H1 (cell line): ENCODE results near the gene XAB2. TPM values are rescaled to one million over a fixed set of nuclear protein-coding genes. Genes with fewer than 3 reads are reported as not detected.

Experiments used
- CTCF ChIA-PET: fragments of 300-600 bp; sonication (Branson Sonifier 250); formaldehyde crosslinking; loops from one replicate; lab custom pipeline; 2021; ENCODE audit not compliant: partially characterized antibody; lab: Charles Lee
- POLR2A ChIA-PET: fragments of 300-600 bp; sonication (Branson Sonifier 250); formaldehyde crosslinking; loops from one replicate; lab custom pipeline; 2021; ENCODE audit warnings: inconsistent platforms; ENCODE audit not compliant: partially characterized antibody; lab: Charles Lee
- DNase-seq, 2 experiments: peaks; one replicate each; pipeline versions ENCODE4 v3.0.0 to v3.0.0-alpha.2; 2010 to 2022; ENCODE audit warnings: low spot score in 2 of 2, low read depth in 1 of 2, mixed read lengths in 1 of 2
- FAIRE-seq: peaks from 2 replicates; lab custom pipeline; 2011; peaks lifted over from hg19 to GRCh38; lab: Jason Lieb, UNC
- H2AFZ ChIP-seq: 2 replicates; pipeline ENCODE4 v1.8.1; 2012; ENCODE audit warnings: low read length, inconsistent platforms
- H2AK5ac ChIP-seq: 2 replicates; pipeline ENCODE4 v1.6.1; 2013; ENCODE audit warnings: low read depth, low read length
- H2BK120ac ChIP-seq: replicated peaks from 2 replicates; pipeline ENCODE3; 2013; ENCODE audit warnings: low read depth, low read length, inconsistent platforms
- H2BK12ac ChIP-seq: 2 replicates; pipeline ENCODE4 v1.6.1; 2013; ENCODE audit warnings: low read depth, low read length
- H2BK15ac ChIP-seq: 2 replicates; pipeline ENCODE4 v1.6.1; 2013; ENCODE audit warnings: low read length
- H2BK20ac ChIP-seq: 2 replicates; pipeline ENCODE4 v1.6.1; 2013; ENCODE audit warnings: low read length
- H2BK5ac ChIP-seq: 2 replicates; pipeline ENCODE4 v1.6.1; 2013; ENCODE audit warnings: low read depth, low read length
- H3K14ac ChIP-seq: 2 replicates; pipeline ENCODE4 v1.6.1; 2013; ENCODE audit warnings: inconsistent platforms; ENCODE audit not compliant: insufficient read length
- H3K18ac ChIP-seq: 2 replicates; pipeline ENCODE4 v1.6.1; 2013; ENCODE audit warnings: low read length; ENCODE audit errors: extremely low read depth
- H3K23ac ChIP-seq: 2 replicates; pipeline ENCODE4 v1.6.1; 2013; ENCODE audit warnings: inconsistent platforms; ENCODE audit not compliant: insufficient read length
- H3K23me2 ChIP-seq: 2 replicates; pipeline ENCODE4 v1.6.1; 2013; ENCODE audit warnings: low read depth, low read length
- H3K27ac ChIP-seq: 2 replicates; pipeline ENCODE4 v1.6.1; 2011; ENCODE audit warnings: low read depth, low read length, inconsistent platforms
- H3K27me3 ChIP-seq, 4 experiments: replicated peaks in 1 of 4; 1 replicate in 1 of 4; 2 replicates in 3 of 4; pipeline versions ENCODE4 v1.6.1 to v1.8.1; 2011 to 2013; ENCODE audit warnings: low read length in 3 of 4, mild to moderate bottlenecking in 3 of 4, inconsistent platforms in 2 of 4, mixed read lengths in 2 of 4, moderate library complexity in 1 of 4; ENCODE audit not compliant: control insufficient read depth in 3 of 4, insufficient read depth in 3 of 4; ENCODE audit errors: extremely low read depth in 1 of 4
- H3K36me3 ChIP-seq, 4 experiments: 2 replicates each; pipeline versions ENCODE4 v1.6.1 to v1.8.1; 2011 to 2013; ENCODE audit warnings: mild to moderate bottlenecking in 4 of 4, low read length in 3 of 4, moderate library complexity in 2 of 4, control low read depth in 1 of 4, inconsistent platforms in 1 of 4; ENCODE audit not compliant: insufficient read depth in 4 of 4, control insufficient read depth in 2 of 4
- H3K4ac ChIP-seq: replicated peaks from 2 replicates; pipeline ENCODE3; 2013; ENCODE audit warnings: low read length, low read depth, mixed read lengths, inconsistent platforms; ENCODE audit not compliant: insufficient read length
- H3K4me1 ChIP-seq, 4 experiments: replicated peaks in 1 of 4; 1 replicate in 1 of 4; 2 replicates in 3 of 4; pipeline versions ENCODE4 v1.6.1 to v1.8.1; 2011 to 2013; ENCODE audit warnings: low read length in 3 of 4, inconsistent platforms in 2 of 4, mixed read lengths in 1 of 4; ENCODE audit not compliant: insufficient read depth in 4 of 4, control insufficient read depth in 3 of 4
- H3K4me2 ChIP-seq, 2 experiments: 2 replicates each; pipeline versions ENCODE4 v1.6.1 to v1.8.1; 2011 to 2013; ENCODE audit warnings: low read depth in 2 of 2, low read length in 2 of 2, control low read depth in 1 of 2, inconsistent platforms in 1 of 2, mild to moderate bottlenecking in 1 of 2; ENCODE audit not compliant: insufficient read depth in 1 of 2
- H3K4me3 ChIP-seq, 4 experiments: fragments of 200-600, 300-600 bp in 1 of 4; sonication (generic), shearing (Covaris generic), sonication (Bioruptor Twin) in 1 of 4; 2 replicates each; pipeline versions ENCODE4 v1.5.1 to v1.8.1; 2011 to 2016; ENCODE audit warnings: low read length in 4 of 4, low read depth in 3 of 4, control low read depth in 2 of 4, inconsistent platforms in 2 of 4, mild to moderate bottlenecking in 2 of 4, mixed read lengths in 1 of 4, moderate library complexity in 1 of 4; ENCODE audit not compliant: insufficient read depth in 2 of 4; ENCODE audit errors: extremely low read depth in 1 of 4
- H3K56ac ChIP-seq: replicated peaks from 2 replicates; pipeline ENCODE3; 2013; ENCODE audit warnings: low read depth, mild to moderate bottlenecking, mixed read lengths, low read length, inconsistent platforms; ENCODE audit not compliant: insufficient read length
- H3K79me1 ChIP-seq: 2 replicates; pipeline ENCODE4 v1.6.1; 2013; ENCODE audit warnings: low read depth, low read length, control low read depth
- H3K79me2 ChIP-seq, 2 experiments: 2 replicates each; pipeline versions ENCODE4 v1.6.1 to v1.8.1; 2012 to 2013; ENCODE audit warnings: low read length in 2 of 2, mild to moderate bottlenecking in 2 of 2, inconsistent platforms in 1 of 2; ENCODE audit not compliant: insufficient read depth in 2 of 2, control insufficient read depth in 1 of 2
- H3K9ac ChIP-seq, 4 experiments: replicated peaks in 1 of 4; 1 replicate in 1 of 4; 2 replicates in 3 of 4; pipeline versions ENCODE4 v1.6.1 to v1.8.1; 2011 to 2013; ENCODE audit warnings: low read depth in 3 of 4, low read length in 3 of 4, control low read depth in 2 of 4, mild to moderate bottlenecking in 2 of 4, moderate library complexity in 2 of 4, inconsistent platforms in 1 of 4; ENCODE audit errors: extremely low read depth in 1 of 4
- H3K9me3 ChIP-seq, 2 experiments: 2 replicates each; pipeline versions ENCODE4 v1.6.1 to v1.8.1; 2012 to 2013; ENCODE audit warnings: mild to moderate bottlenecking in 2 of 2, moderate library complexity in 2 of 2, control low read depth in 1 of 2, inconsistent platforms in 1 of 2, low read depth in 1 of 2, low read length in 1 of 2, mixed read lengths in 1 of 2; ENCODE audit not compliant: insufficient read depth in 2 of 2
- H4K20me1 ChIP-seq, 2 experiments: replicated peaks in 1 of 2; 2 replicates each; pipeline versions ENCODE3 to v1.8.1; 2011 to 2013; ENCODE audit warnings: inconsistent platforms in 2 of 2, low read length in 2 of 2, mild to moderate bottlenecking in 1 of 2; ENCODE audit not compliant: insufficient read depth in 2 of 2, control insufficient read depth in 1 of 2
- H4K5ac ChIP-seq: 2 replicates; pipeline ENCODE4 v1.6.1; 2013; ENCODE audit warnings: low read length, low read depth, mixed read lengths, inconsistent platforms; ENCODE audit not compliant: insufficient read length
- H4K8ac ChIP-seq: 2 replicates; pipeline ENCODE4 v1.8.0; 2013; ENCODE audit warnings: mild to moderate bottlenecking, moderate library complexity, low read length, inconsistent platforms; ENCODE audit not compliant: insufficient read depth; ENCODE audit errors: extremely low read depth
- H4K91ac ChIP-seq: replicated peaks from 2 replicates; pipeline ENCODE3; 2013; ENCODE audit warnings: low read length, mixed read lengths, inconsistent platforms; ENCODE audit not compliant: insufficient read length
- EP300 ChIP-seq, 2 experiments: IDR thresholded peaks; 1 replicate in 1 of 2; 2 replicates in 1 of 2; pipeline ENCODE4 v1.6.1; 2011 to 2012; ENCODE audit warnings: low read depth in 2 of 2, low read length in 2 of 2, mild to moderate bottlenecking in 2 of 2, borderline replicate concordance in 1 of 2, inconsistent platforms in 1 of 2, moderate library complexity in 1 of 2
- FOSL1 ChIP-seq: IDR thresholded peaks from 2 replicates; pipeline ENCODE4 v1.6.1; 2011; ENCODE audit warnings: mild to moderate bottlenecking, low read depth, low read length, moderate library complexity; ENCODE audit not compliant: insufficient read depth
- KDM1A ChIP-seq: fragments of 200-600, 300-600 bp; sonication (generic); IDR thresholded peaks from 2 replicates; pipeline ENCODE4 v1.7.1; 2016; ENCODE audit warnings: mild to moderate bottlenecking, low read length, borderline replicate concordance
- RFX5 ChIP-seq: IDR thresholded peaks from 2 replicates; pipeline ENCODE4 v1.6.1; 2011; ENCODE audit warnings: low read depth, low read length, improper control_type of control experiment, borderline replicate concordance
- SIX5 ChIP-seq: IDR thresholded peaks from 2 replicates; pipeline ENCODE4 v1.6.1; 2011; ENCODE audit warnings: mild to moderate bottlenecking, low read depth, low read length
- TAF1 ChIP-seq: IDR thresholded peaks from 2 replicates; pipeline ENCODE4 v1.6.1; 2011; ENCODE audit warnings: mild to moderate bottlenecking, low read depth, low read length
- TAF7 ChIP-seq: optimal IDR thresholded peaks from 2 replicates; pipeline ENCODE3; 2011; ENCODE audit warnings: low read depth, mild to moderate bottlenecking, inconsistent platforms, low read length, moderate library complexity, borderline replicate concordance
- TEAD4 ChIP-seq: IDR thresholded peaks from 2 replicates; pipeline ENCODE4 v1.6.1; 2012; ENCODE audit warnings: low read depth, low read length, inconsistent platforms, mixed read lengths
- ZNF274 ChIP-seq: IDR thresholded peaks from 2 replicates; pipeline ENCODE4 v1.7.0; 2012; ENCODE audit warnings: low read length, borderline replicate concordance; ENCODE audit errors: extremely low read depth
- WGBS, 2 experiments: shearing (Covaris generic) in 1 of 2; methylation state at CpG; one replicate each; pipeline versions ENCODE4 v1.1.6 to v1.1.7; 2013 to 2015; ENCODE audit warnings: low lambda C conversion rate in 2 of 2, mixed read lengths in 2 of 2, inconsistent platforms in 1 of 2, low coverage in 1 of 2, missing lambda C conversion rate in 1 of 2; ENCODE audit not compliant: insufficient replicate concordance in 2 of 2, insufficient coverage in 1 of 2, insufficient read length in 1 of 2; ENCODE audit errors: extremely low coverage in 1 of 2, missing lambda C conversion rate in 1 of 2; 5-methylcytosine and 5-hydroxymethylcytosine counted together
- polyA plus RNA-seq, 7 experiments: library from polyadenylated mRNA; depleted of rRNA in 3 of 7; stranded (reverse) in 5 of 7; unstranded in 2 of 7; fragments of >200 nt in 5 of 7; fragments of 200-250 nt in 2 of 7; gene quantifications; 1 replicate in 5 of 7; 2 replicates in 1 of 7; 4 replicates in 1 of 7; pipeline versions ENCODE4 v1.2.1 to v1.2.3, GENCODE V29; 2011 to 2013; ENCODE audit warnings: missing spikeins in 2 of 7, mixed read lengths in 2 of 7
- total RNA-seq: library from RNA; stranded (reverse); fragmentation: NEBNext Ultra II Directional; extraction: Animal tissue kit (Norgen Biotek cat#: 25700); gene quantifications from 2 replicates; pipeline ENCODE4 v1.2.1, GENCODE V29; 2021
- TF ChIP-seq, protein P1 (sequence below): IDR thresholded peaks from 2 replicates; pipeline ENCODE4 v1.6.1; 2011; ENCODE audit warnings: low read depth, mild to moderate bottlenecking, low read length; ENCODE audit not compliant: insufficient read depth

XAB2 gene
- total and polyA plus RNA-seq, 2 of the 8 experiments (the other 6 are each of a cell fraction or from before 2014, with no cell fraction given), result 48.2 to 49.4 TPM

DNA sequence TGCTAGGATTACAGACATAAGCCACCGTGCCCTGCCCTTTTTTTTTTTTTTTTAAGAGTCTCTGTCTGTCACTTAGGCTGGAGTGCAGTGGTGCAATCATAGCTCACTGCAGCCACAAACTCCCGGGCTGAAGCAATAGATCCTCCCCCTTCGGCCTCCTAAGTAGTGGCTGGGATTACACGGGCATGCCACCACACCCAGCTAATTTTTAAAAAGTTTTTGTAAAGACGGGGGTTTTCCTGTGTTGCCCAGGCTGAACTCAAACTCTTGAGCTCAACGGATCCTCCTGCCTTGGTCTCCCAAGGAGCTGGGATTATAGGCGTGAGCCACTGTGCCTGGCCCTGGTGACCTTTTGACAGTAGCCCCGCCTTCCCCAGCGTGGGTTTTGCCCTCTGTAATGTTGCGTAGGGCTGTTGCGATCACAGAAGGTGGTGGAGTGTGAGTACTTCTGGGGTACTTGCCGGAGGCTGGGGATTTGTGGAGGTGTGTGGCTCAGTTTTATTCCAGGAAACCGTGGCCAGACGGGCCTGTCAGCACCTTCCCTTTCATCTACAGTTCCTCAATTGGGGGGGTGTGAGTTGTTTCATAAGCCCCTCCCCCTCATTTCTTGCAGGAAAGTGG, 27.9 kb upstream of the XAB2 start:
- H3K27me3 ChIP-seq, result peaks cover 2 to 10% (median 4%) of the 10 kb centered on the region in 4 experiments; a peak in 6 of 7 replicates
- no peak for FAIRE-seq
- no peak overlapping the region for H3K56ac ChIP-seq
- H2BK20ac ChIP-seq, result no peak overlapping the region
- H4K20me1 ChIP-seq, result no peaks in the 10 kb centered on the region
- H3K9ac ChIP-seq, result no peak overlapping the region
- H3K18ac ChIP-seq, result no peak overlapping the region
- TF ChIP-seq RFX5 (no peak), ZNF274 (no peak), TEAD4 (no peak), FOSL1 (no peak), TAF1 (no peak), TAF7 (no peak), EP300 (IDR thresholded peaks at IDR 0.05; ENCODE audit: borderline replicate concordance in 1 of 2, low read depth in 2 of 2, low read length in 2 of 2) (no peak), SIX5 (no peak), KDM1A (no peak)
- TF ChIP-seq, protein P1, sequence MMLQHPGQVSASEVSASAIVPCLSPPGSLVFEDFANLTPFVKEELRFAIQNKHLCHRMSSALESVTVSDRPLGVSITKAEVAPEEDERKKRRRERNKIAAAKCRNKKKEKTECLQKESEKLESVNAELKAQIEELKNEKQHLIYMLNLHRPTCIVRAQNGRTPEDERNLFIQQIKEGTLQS, result no peak
- no peaks in the 10 kb centered on the region for H3K79me2 ChIP-seq
- H2BK120ac ChIP-seq, result no peak overlapping the region
- no peak overlapping the region for H4K5ac ChIP-seq
- H2AK5ac ChIP-seq, result no peak overlapping the region
- ChIA-PET CTCF (interaction anchor here (0.6 to 2.7 kb wide), 7 partner anchors 9 to 142 kb away, joined by 3 to 10 read pairs (median 4); partner anchors contain the start of gene TRAPPC5), POLR2A (interaction anchor here (0.8 to 0.9 kb wide), 2 partner anchors 9 to 142 kb away, joined by 3 to 4 read pairs; no protein-coding TSS in a partner anchor)
- 0 out of 2 replicates have a peak, but pooled peaks cover under 1% of the 10 kb centered on the region for H3K23me2 ChIP-seq
- H2BK12ac ChIP-seq, result no peak overlapping the region
- DNase-seq, result no peak
- H3K79me1 ChIP-seq, result no peaks in the 10 kb centered on the region
- H3K9me3 ChIP-seq, result no peaks in the 10 kb centered on the region
- H4K91ac ChIP-seq, result no peak overlapping the region
- H3K4me3 ChIP-seq, result no peak overlapping the region
- no peak overlapping the region for H3K4me2 ChIP-seq
- H3K14ac ChIP-seq, result no peak overlapping the region
- H3K4me1 ChIP-seq, result peaks cover 0 to 2% (median 0%) of the 10 kb centered on the region in 4 experiments; a peak in 3 of 7 replicates
- no peak overlapping the region for H4K8ac ChIP-seq
- H3K27ac ChIP-seq, result no peak overlapping the region
- H3K4ac ChIP-seq, result no peak overlapping the region
- H3K23ac ChIP-seq, result no peak overlapping the region
- H2BK5ac ChIP-seq, result no peak overlapping the region
- no peaks in the 10 kb centered on the region for H3K36me3 ChIP-seq
- H2BK15ac ChIP-seq, result no peak overlapping the region
- WGBS, 2 experiments, result 81% methylated on average over 13 of the region's 14 CpGs; no CpG with 5 or more reads in 1 of the 2 experiments
- H2AFZ ChIP-seq, result no peak overlapping the region
